Measurements from ENCODE around the gene TGIF2LY.
"Not testable (repeated sequence)": the region's sequence is repeated elsewhere in the genome, so short reads cannot be mapped to it uniquely, and the experiment has no call there.

The TGIF2LY gene

GRCh38 chrY:3578767-3579166 is at the start of gene TGIF2LY:
TGIF2LY (plus strand) TSS chrY:3579067; CDS start chrY:3579245, 178 bp downstream.
- FAIRE-seq; DNase-seq (ENCODE audit: low spot score): not testable (repeated sequence)
